Measurements from ENCODE around the gene ATP5ME.

Gene ATP5ME

GRCh38 chr4:703336-704197 lies 29.5 kb upstream of the ATP5ME start:
- TF ChIP-seq CTCF (IDR thresholded peaks at IDR 0.05): no peak

- TF ChIP-seq CTCF (IDR thresholded peaks at IDR 0.05): no peak
These were observed 28.6 kb upstream of the ATP5ME start for GRCh38 chr4:702618-703048.

GRCh38 chr4:700587-701264 lies 26.6 kb upstream of the ATP5ME start:
- no peak for TF ChIP-seq CTCF (IDR thresholded peaks at IDR 0.05)

GRCh38 chr4:699816-700580 lies 25.9 kb upstream of the ATP5ME start:
- TF ChIP-seq CTCF (IDR thresholded peaks at IDR 0.05): no peak

- TF ChIP-seq CTCF (IDR thresholded peaks at IDR 0.05): no peak
These were observed 18.9 kb upstream of the ATP5ME start for GRCh38 chr4:692771-693554.

GRCh38 chr4:689723-690122 lies 15.6 kb upstream of the ATP5ME start:
- no peak for TF ChIP-seq CTCF (IDR thresholded peaks at IDR 0.05)

Measured in LNCAP (cell line).